Fibroblast of villous mesenchyme (primary cell): ENCODE data around the gene ISCA1. TPM values are rescaled to one million over a fixed set of nuclear protein-coding genes. Genes with fewer than 3 reads are reported as not detected.
"Not testable (repeated sequence)": the region's sequence is repeated elsewhere in the genome, so short reads cannot be mapped to it uniquely, and the experiment has no call there.

Experiments used
- DNase-seq: peaks from one replicate; pipeline ENCODE4 v3.0.0-alpha.2; 2010; ENCODE audit warnings: low read depth
- H3K4me3 ChIP-seq: 2 replicates; pipeline ENCODE4 v1.5.1; 2011; ENCODE audit warnings: low read depth, mild to moderate bottlenecking, low read length
- total RNA-seq: library from RNA; depleted of rRNA; stranded (reverse); fragments of >200 nt; gene quantifications from 2 replicates; pipeline ENCODE4 v1.2.3, GENCODE V29; 2012
- TF ChIP-seq, protein P1 (sequence below): IDR thresholded peaks from 2 replicates; pipeline ENCODE4 v1.5.1; 2012; ENCODE audit warnings: low read depth, mild to moderate bottlenecking, low read length; ENCODE audit not compliant: insufficient read depth

ISCA1 gene
- total RNA-seq, 1 donor = 45.3 TPM

DNA sequence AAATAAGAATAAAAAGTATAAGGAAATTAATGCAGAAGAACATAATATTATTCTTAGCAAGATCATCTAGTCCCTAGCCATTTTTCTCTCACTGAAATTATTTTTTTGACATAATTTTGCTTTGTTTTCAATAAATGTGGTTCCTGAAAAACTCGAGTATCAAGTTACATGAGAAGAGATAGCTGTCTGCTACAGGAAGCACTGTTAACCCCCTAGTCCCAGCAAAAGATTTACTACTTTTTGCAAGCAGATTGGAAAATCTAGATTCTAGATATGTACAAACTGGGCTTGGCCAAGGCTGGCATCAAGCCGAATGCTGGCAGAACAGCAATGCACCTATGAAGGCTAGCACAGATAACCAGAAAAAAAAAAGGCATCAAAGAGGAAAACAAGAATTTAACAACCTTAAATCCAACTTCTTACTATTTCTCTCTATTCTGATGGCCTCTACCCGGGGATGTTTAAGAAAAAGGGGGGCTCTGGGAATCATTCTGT, 21.9 kb upstream of the ISCA1 start:
- H3K4me3 ChIP-seq = no peak overlapping the region
- TF ChIP-seq, protein P1, sequence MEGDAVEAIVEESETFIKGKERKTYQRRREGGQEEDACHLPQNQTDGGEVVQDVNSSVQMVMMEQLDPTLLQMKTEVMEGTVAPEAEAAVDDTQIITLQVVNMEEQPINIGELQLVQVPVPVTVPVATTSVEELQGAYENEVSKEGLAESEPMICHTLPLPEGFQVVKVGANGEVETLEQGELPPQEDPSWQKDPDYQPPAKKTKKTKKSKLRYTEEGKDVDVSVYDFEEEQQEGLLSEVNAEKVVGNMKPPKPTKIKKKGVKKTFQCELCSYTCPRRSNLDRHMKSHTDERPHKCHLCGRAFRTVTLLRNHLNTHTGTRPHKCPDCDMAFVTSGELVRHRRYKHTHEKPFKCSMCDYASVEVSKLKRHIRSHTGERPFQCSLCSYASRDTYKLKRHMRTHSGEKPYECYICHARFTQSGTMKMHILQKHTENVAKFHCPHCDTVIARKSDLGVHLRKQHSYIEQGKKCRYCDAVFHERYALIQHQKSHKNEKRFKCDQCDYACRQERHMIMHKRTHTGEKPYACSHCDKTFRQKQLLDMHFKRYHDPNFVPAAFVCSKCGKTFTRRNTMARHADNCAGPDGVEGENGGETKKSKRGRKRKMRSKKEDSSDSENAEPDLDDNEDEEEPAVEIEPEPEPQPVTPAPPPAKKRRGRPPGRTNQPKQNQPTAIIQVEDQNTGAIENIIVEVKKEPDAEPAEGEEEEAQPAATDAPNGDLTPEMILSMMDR = no peak
- DNase-seq = no peak

DNA sequence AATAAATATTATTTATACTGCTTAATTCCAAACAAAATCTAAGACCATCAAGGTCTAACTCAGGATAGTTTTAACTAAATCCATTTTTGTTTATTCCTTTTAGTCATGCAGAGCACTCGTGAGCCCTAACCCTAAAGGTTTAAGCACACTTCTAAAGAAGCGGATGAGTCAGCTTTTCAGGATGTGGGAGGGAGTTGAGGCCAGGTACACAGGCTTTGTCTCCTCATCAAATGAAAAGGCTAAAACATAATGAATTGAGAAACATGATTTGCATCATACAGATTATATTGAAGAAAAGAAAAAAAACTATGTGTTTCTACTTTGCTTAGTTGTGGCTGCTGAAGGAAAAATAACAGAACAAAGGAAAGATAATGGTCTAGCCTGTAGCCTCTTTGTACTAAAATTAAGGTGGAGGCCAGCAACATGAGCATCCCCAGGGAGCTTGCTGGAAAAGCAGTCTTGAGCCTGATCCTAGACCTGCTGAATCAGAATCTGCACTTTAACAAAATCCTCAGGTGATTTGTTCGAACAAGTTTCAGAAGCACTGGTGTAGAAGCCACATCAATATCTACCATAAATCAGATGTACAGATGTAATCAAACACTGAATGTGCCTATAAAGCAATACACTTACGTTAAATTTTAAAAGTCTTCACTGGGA, 21.1 kb upstream of the ISCA1 start:
- TF ChIP-seq, protein P1 = no peak
- H3K4me3 ChIP-seq = no peak overlapping the region
- peak; percentile 43 for DNase-seq

DNA sequence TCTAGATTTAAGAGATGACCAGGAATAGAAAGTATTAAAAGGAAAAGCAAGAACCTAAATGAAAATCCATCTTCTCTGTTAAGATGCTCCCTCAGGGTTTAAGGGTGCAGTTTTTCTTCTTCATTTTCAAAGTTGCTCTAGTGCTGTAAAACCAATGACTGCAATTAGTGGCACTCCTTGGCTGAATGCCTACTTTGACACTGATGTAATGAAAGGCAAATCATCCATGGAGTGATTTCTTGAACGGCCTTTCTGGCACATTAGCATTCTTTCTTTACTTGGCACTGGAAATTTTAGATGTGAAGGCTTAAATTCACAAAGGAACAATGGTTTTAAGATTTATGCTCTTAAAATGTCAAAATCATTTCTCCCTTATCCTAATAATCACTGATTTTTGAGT, 19.3 kb upstream of the ISCA1 start:
- H3K4me3 ChIP-seq = no peak overlapping the region
- DNase-seq = no peak
- TF ChIP-seq, protein P1 = no peak

DNA sequence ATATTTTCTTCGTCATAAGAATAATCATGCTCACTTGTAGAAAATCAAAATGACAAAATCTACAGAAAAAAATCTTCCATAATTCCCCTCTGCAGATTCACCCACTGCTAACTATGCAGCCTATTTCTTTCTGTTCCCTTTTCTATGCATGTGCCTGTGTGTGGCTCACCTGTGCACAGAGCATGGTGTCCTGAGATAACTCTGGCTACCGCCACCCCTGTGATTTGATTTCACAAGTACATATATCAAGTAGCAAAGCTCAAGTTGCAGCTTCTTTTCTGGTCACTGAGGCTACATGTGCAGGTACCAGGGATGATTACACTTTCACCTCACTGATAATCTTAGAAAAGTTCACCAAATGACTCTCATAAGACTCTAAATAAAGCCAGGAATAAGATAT, 18.4 kb upstream of the ISCA1 start:
- no peak overlapping the region for H3K4me3 ChIP-seq
- TF ChIP-seq, protein P1 = no peak

DNA sequence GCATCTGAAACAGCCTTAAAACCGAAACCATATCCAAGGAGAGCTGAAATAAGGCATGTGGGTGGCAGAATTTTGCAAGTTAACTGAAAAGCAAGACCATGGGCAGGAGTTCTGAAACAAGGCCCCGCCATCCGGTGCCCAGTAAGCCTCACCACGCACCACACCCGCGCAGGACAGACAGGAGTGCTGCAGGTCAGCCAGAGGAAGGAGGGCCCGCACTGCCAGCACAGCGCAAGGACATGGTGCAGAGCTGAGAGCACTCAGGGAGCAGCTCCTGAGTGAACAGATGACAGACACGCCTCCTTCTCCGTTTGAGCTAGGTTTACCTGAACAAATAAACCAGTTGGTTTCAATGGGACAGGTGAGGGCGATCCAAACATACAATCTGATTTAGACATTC, 16.5 kb upstream of the ISCA1 start:
- H3K4me3 ChIP-seq = no peak overlapping the region
- no peak for DNase-seq
- TF ChIP-seq, protein P1 = no peak

More for the DNA sequence above, 18.4 kb upstream of the ISCA1 start:
- DNase-seq = no peak

DNA sequence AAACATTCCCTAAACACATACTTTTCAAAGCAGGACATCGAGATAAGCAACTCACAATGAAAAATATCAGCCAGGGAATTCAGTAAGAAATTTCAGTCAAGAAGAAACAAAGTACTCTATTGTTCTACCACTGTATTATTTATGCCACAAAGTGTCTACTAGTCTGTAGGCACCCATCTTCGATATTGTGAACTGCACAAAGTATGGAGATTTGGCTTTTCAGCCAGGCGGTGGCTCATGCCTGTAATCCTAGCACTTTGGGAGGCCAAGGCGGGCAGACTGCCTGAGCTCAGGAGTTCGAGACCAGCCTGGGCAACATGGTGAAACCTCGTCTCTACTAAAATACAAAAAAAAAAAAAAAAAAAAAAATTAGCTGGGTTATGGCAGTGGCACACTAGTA, 8.0 kb upstream of the ISCA1 start:
- H3K4me3 ChIP-seq, DNase-seq: not testable (repeated sequence)

DNA sequence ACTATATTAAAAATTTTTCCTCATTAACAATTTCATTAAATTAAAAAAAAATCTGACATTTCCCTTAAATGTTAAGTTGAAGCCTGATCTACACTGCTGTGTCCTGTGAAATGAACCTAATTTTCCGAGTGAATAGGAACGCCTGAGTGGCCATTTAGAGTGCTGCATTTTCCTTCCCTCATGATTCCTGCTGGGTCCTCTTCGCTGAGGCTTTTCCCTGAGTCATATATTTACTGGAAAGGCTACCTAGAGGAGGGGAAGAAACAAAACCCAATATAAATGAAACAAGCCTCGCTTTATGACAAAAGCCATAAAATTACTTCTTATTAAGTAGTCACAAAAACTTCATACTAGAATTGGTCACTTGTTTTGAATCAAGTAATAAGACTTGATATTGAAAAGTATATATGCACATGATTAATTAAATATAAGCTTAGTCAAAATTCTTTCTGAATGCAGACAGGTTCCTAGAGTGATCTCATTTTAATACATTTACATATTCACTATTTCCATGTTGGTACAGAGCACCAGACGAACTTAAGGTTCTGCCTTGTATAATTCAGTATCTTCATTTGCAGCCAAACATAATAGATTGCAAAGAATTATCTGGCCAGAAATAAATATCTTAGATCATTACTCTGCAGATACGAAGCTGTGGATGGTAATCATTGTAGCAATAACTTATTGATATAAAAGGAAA, 6.3 kb upstream of the ISCA1 start:
- H3K4me3 ChIP-seq = no peak overlapping the region
- TF ChIP-seq, protein P1 = no peak
- DNase-seq = no peak
